Heart right ventricle (tissue), 16 donors: Measurements from ENCODE around the gene DNPEP. TPM values are rescaled to one million over a fixed set of nuclear protein-coding genes. Genes with fewer than 3 reads are reported as not detected.

ENCODE experiments used
- ATAC-seq, 8 donors: fragments of 200-7000 bp; cut with Tn5 transposase; one replicate each; pipeline ENCODE4 v1.9.1; 2020; ENCODE audit warnings: mild to moderate bottlenecking in 8 of 8, moderate library complexity in 8 of 8, moderate number of reproducible peaks in 1 of 8
- DNase-seq, 2 donors: peaks; one replicate each; pipeline ENCODE4 v3.0.0-alpha.2; 2020
- H3K27ac ChIP-seq, 10 donors: fragments of 200-600 bp; sonication (generic) in 2 of 10; one replicate each; pipeline versions ENCODE4 v1.5.0 to v1.8.0; 2020 to 2022; ENCODE audit warnings: mild to moderate bottlenecking in 3 of 10
- H3K27me3 ChIP-seq, 7 donors: fragments of 200-600 bp; one replicate each; pipeline ENCODE4 v1.8.0; 2021 to 2022; ENCODE audit warnings: mild to moderate bottlenecking in 2 of 7
- H3K36me3 ChIP-seq, 9 donors: fragments of 200-600 bp; sonication (generic) in 1 of 9; one replicate each; pipeline versions ENCODE4 v1.5.0 to v1.8.0; 2020 to 2022; ENCODE audit warnings: mild to moderate bottlenecking in 2 of 9
- H3K4me1 ChIP-seq, 9 donors: fragments of 200-600 bp; sonication (generic) in 1 of 9; one replicate each; pipeline versions ENCODE4 v1.5.0 to v1.8.0; 2020 to 2022; ENCODE audit warnings: mild to moderate bottlenecking in 4 of 9
- H3K4me3 ChIP-seq, 10 donors: fragments of 200-600 bp; sonication (generic) in 2 of 10; one replicate each; pipeline versions ENCODE4 v1.5.0 to v1.8.0; 2020 to 2022; ENCODE audit warnings: mild to moderate bottlenecking in 7 of 10, moderate library complexity in 2 of 10
- H3K9me3 ChIP-seq, 11 donors: fragments of 200-600 bp in 10 of 11; sonication (generic) in 2 of 11; one replicate each; pipeline versions ENCODE4 v1.5.0 to v1.8.0; 2013 to 2022; ENCODE audit warnings: mild to moderate bottlenecking in 2 of 11, control low read depth in 1 of 11, moderate library complexity in 1 of 11
- WGBS, 2 donors: extraction: QIAGEN DNeasy Blood & Tissue Kit; methylation state at CpG; one replicate each; pipeline ENCODE4 v1.1.7; 2013; ENCODE audit warnings: inconsistent platforms in 1 of 2; 5-methylcytosine and 5-hydroxymethylcytosine counted together
- intact Hi-C, 10 donors: fragments of 100-400 bp; cut with DNase I; formaldehyde crosslinking; loops; one replicate each; pipeline versions ENCODE4 v1.11.1 to v1.14.2; 2022
- polyA plus RNA-seq, 2 donors: library from polyadenylated mRNA; stranded (reverse); fragments of 200-250 nt; gene quantifications; one replicate each; pipeline ENCODE4 v1.2.3, GENCODE V29; 2013
- total RNA-seq, 10 donors: library from RNA; stranded (reverse); fragmentation: NEBNext Ultra II Directional in 3 of 10; extraction: Animal tissue kit (Norgen Biotek cat#: 25700) in 3 of 10; gene quantifications; one replicate each; pipeline versions ENCODE4 v1.2.1 to v1.2.4, GENCODE V29; 2021 to 2023
- TF ChIP-seq, protein P1 (sequence below), 9 donors: fragments of 200-600 bp; sonication (generic) in 2 of 9; IDR thresholded peaks; one replicate each; pipeline versions ENCODE4 v1.5.0 to v1.8.0; 2021 to 2022; ENCODE audit warnings: antibody characterized with exemption in 9 of 9, mild to moderate bottlenecking in 5 of 9, moderate library complexity in 1 of 9
- donor health status: Arrhythmogenic right ventricular cardiomyopathy.
- donor health status: ischemic (EF 13 %, LVEDD 7.1; RV severe dilation, severe dysfunction).
- donor health status: healthy with polysubstance abuse.
- donor health status: DM: no; HTN: yes; CAD: no.
- donor health status: DM: no; HTN: no; CAD: no.
- donor health status: ischemic (EF 25% LVEDD 6.9; RV normal size, moderate dysfunction).
- donor health status: ischemic (EF 25% LVEDD 5.7; RV mildly dilated, moderate dysfunction).
- donor health status: healthy.
- donor health status: DM: yes; HTN: yes; CAD: no.
- donor health status: Ischemic cardiomyopathy.
- donor health status: ischemic (EF 35%, LVEDD 5.7; RV mildly dilated, moderate dysfunction).
- donor health status: nonischemic (EF 11% LVEDD 7.7; RV severe dilation, severe dysfunction).
- donor health status: DM: yes; HTN: yes; CAD: no.
- donor health status: PGD.
- donor health status: ischemic (EF 29% LVEDD 5.4; RV normal size, mild dysfunction).
- donor health status: nonischemic (EF 23%, LVEDD 6.1; RV moderate dilation, normal function).

Gene DNPEP
- total and polyA plus RNA-seq, 12 donors: 56.1 to 110 (median 71.2) TPM

DNA sequence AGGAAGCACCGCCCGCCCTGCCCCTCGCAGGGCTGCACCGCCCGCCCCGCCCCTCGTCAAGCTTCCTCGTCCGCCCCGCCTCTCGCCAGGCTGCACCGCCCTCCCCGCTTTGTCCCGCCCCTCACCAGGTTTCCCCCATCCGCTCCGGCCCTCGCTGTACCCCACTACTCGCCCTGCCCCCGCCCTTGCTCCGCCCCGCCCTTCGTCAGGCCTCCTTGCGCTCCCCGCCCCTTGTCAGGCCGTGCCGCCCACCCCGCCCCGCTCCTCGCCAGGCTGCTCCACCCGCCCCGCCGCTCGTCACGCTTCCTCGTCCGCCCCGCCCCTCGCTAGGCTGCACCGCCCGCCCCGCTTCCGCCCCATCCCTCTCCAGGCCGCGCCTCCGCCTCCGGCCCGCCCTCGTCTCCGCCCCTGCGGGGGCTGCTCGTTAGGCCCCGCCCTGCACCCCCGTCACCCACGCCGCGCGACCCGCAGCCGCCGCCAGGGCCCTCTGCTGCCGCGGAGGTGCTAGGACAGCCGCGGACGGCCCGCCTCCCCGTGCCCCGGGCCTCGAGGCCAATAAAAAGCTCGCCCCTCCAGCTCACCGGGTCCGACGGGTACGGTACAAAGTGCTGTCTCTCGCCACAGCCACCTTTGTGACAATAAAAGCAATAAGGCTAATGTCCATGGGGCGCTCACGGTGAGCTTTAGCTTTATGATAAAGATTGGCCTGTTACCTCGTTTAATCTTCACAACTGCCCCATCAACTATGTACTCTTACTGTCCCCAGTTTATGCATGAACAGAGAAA, 602 bp upstream of the DNPEP start:
- peak; percentile 99 to 100 for DNase-seq
- TF ChIP-seq, protein P1, sequence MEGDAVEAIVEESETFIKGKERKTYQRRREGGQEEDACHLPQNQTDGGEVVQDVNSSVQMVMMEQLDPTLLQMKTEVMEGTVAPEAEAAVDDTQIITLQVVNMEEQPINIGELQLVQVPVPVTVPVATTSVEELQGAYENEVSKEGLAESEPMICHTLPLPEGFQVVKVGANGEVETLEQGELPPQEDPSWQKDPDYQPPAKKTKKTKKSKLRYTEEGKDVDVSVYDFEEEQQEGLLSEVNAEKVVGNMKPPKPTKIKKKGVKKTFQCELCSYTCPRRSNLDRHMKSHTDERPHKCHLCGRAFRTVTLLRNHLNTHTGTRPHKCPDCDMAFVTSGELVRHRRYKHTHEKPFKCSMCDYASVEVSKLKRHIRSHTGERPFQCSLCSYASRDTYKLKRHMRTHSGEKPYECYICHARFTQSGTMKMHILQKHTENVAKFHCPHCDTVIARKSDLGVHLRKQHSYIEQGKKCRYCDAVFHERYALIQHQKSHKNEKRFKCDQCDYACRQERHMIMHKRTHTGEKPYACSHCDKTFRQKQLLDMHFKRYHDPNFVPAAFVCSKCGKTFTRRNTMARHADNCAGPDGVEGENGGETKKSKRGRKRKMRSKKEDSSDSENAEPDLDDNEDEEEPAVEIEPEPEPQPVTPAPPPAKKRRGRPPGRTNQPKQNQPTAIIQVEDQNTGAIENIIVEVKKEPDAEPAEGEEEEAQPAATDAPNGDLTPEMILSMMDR (IDR thresholded peaks at IDR 0.05): peak; percentile 46 to 83 (median 72)
- peak; percentile 87 to 91 (median 88) for ATAC-seq
- peak overlapping the region in 9 of 10 donors; percentile 1 to 99 (median 90) for H3K4me3 ChIP-seq
- intact Hi-C loops: loop anchor here in 5 of 10 donors (1.0 to 10.0 kb wide), 5 partner anchors 109 to 224 kb away; partner anchors contain the start of genes CNPPD1 (in 4 of the 5), RETREG2 (in 4 of the 5), SLC23A3 (in 2 of the 5) and GMPPA (in 1 of the 5)
- peaks cover 0 to 4% (median 0%) of the 10 kb centered on the region in 11 donors for H3K9me3 ChIP-seq
- peaks cover 0 to 34% (median 15%) of the 10 kb centered on the region in 9 donors for H3K36me3 ChIP-seq
- peak overlapping the region; percentile 65 to 97 (median 96) for H3K27ac ChIP-seq
- WGBS, 2 donors: 1 to 2% methylated on average over 57 to 77 of the region's 78 CpGs
- no peaks in the 10 kb centered on the region for H3K27me3 ChIP-seq
- H3K4me1 ChIP-seq: peaks cover 5 to 29% (median 13%) of the 10 kb centered on the region in 9 donors

DNA sequence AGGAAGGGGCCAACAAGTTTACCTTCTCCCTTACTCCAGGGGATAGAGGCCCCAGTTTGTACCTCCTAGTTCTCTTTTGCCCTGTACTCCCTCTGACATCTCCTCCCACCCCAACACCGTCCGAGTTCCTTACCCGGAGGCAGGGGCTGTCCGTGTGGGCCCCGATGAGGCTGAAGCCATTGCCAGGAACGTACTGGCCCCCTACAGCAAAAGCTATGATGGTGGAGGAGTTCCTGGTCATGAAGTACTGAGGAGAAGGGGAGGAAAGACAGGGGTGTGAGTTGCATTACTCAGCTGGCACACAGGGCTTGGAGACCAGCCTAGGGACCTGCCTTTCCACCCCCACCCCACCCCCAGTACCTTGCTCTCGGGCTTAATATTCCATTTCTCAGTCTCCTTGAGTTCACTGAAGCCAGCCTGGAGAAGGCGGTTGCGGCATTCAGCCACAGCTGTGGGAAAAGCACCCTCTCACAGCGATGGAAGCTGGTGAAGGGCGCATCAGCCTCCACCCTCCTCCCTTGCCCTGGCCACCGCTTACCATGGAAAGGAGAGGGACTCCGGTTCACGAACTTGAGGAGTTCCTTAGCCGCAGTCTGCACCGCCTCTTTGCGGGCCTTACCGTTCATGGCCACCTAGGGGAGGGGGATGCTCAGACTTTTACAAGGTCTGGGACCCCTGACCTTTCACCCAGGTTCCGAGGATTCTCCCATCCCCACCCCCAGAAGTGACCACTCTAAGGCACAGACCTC, 1.0 kb downstream of the DNPEP start:
- TF ChIP-seq, protein P1 (IDR thresholded peaks at IDR 0.05): no peak
- WGBS, 2 donors: 44 to 46% methylated on average over 19 of the region's 19 CpGs
- H3K4me1 ChIP-seq: peaks cover 5 to 29% (median 13%) of the 10 kb centered on the region in 9 donors
- peaks cover 0 to 4% (median 0%) of the 10 kb centered on the region in 11 donors for H3K9me3 ChIP-seq
- ATAC-seq (peak in 2 of 8 donors; percentile 0), DNase-seq (no peak)
- peak overlapping the region; percentile 93 to 97 (median 97) for H3K27ac ChIP-seq
- peaks cover 0 to 50% (median 29%) of the 10 kb centered on the region in 9 donors for H3K36me3 ChIP-seq
- H3K4me3 ChIP-seq: peak overlapping the region; percentile 82 to 99 (median 90)
- intact Hi-C loops: loop anchor here in 5 of 10 donors (5.0 to 10.0 kb wide), 4 partner anchors 111 to 222 kb away; partner anchors contain the start of genes CNPPD1 (in 4 of the 5), RETREG2 (in 4 of the 5), SLC23A3 (in 2 of the 5) and GMPPA (in 1 of the 5)
- H3K27me3 ChIP-seq: no peaks in the 10 kb centered on the region

DNA sequence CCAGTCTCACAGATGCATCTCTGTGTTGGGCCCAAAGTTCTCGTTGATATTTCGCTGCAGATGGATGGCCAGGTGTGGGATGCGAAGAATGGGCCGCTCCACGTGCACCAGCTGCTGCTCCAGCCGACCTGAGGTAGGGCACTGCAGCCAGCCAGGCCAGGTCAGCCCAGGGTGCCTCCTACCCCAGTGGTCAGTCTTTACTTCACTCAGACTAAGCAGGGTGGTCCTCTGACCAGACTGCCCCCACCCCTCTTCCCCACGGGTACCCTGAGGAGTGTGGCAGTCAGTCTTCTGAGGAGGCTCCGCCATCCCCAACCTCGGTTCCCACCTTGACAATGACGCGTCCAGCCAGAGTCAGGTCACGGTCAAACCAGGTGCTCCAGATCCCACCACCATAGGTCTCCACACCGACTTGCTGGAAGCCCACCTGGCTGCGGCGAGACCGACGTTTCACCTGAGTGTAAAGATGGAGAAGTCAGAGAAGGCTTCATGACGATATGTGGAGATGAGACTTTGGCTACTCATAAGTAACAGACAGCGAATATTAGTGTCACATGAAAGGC, 1.7 kb downstream of the DNPEP start:
- H3K4me3 ChIP-seq: peak overlapping the region in 1 of 10 donors; percentile 89
- ATAC-seq (no peak), DNase-seq (no peak)
- peaks cover 5 to 29% (median 13%) of the 10 kb centered on the region in 9 donors for H3K4me1 ChIP-seq
- H3K27ac ChIP-seq: peak overlapping the region in 1 of 10 donors; percentile 97
- TF ChIP-seq, protein P1 (IDR thresholded peaks at IDR 0.05): no peak
- intact Hi-C loops: loop anchor here in 5 of 10 donors (5.0 to 10.0 kb wide), 4 partner anchors 111 to 221 kb away; partner anchors contain the start of genes CNPPD1 (in 4 of the 5), RETREG2 (in 4 of the 5), SLC23A3 (in 2 of the 5) and GMPPA (in 1 of the 5)
- H3K36me3 ChIP-seq: peaks cover 0 to 56% (median 36%) of the 10 kb centered on the region in 9 donors
- H3K9me3 ChIP-seq: peaks cover 0 to 2% (median 0%) of the 10 kb centered on the region in 11 donors
- WGBS, 2 donors: 95% methylated on average over 19 of the region's 19 CpGs
- no peaks in the 10 kb centered on the region for H3K27me3 ChIP-seq
